ENCODE measurements around the gene CCNB3.

Gene CCNB3

GRCh38 chrX:50375481-50376267, 171.1 kb downstream of the CCNB3 start:
- no peak for DNase-seq

GRCh38 chrX:50381729-50382415, 177.3 kb downstream of the CCNB3 start:
- no peak for DNase-seq

GRCh38 chrX:50386520-50386919, 182.0 kb downstream of the CCNB3 start:
- no peak for DNase-seq

- DNase-seq = no peak
Measured at GRCh38 chrX:50393902-50394301, 189.3 kb downstream of the CCNB3 start.

Measured in activated CD8-positive, alpha-beta memory T cell treated with anti-CD3 and anti-CD28 coated beads for 24 hours (primary cell).